ENCODE measurements around the gene CSGALNACT2. TPM values are rescaled to one million over a fixed set of nuclear protein-coding genes. Genes with fewer than 3 reads are reported as not detected.

Gene CSGALNACT2
- total RNA-seq, 2 experiments from 2014 or later, result 17.0 to 17.4 TPM

GRCh38 chr10:43205681-43206390 lies 67.6 kb downstream of the CSGALNACT2 start:
- ChIA-PET CTCF (interaction anchor here (0.8 to 3.3 kb wide), 11 partner anchors 10 to 149 kb away, joined by 3 to 21 read pairs (median 4); no protein-coding TSS in a partner anchor), POLR2A (no interaction called here)

DNA sequence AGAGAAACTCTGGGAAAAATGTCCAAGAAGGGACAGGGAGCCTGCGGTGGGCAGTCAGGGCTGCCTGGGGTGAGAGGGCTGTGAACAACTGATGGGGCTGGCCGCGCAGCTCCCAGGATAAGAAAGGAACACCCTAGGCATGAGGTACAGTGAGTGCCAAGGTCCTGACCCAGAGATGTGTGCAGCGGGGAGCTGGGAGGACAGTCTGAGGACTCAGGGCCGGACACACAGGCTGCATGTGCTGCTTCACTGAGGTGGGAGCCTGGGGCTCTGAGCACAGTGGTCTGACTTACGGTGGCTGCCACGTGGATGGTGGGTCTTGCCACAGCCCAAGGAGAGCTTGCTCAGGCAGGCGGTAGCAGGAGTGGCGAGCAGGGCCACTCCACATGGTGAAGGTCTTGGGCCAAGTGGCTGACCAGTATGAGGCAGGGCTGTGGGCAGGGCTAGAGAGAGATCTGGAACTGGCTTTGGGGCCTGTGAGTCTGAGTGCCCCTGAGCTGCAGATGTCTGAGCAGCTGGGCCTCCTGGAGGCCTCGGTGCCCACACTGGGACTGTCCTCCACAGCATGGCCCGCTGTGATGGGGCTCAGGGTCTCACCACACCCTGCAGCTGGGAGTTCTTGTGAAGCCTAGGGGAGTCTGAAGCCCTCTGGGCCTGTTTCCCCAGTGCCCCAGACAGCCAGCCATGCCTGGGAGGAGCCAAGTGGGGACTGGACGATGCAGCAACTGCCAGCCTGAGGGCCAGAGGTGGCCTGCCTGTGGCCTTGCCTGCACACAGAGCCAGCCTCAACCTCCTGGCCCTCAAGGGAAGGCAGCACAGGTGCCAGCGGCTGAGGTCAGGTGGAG lies 68.4 kb downstream of the CSGALNACT2 start:
- POLR2A ChIA-PET, result no interaction called here
- CTCF ChIA-PET, result interaction anchor here (1.4 to 3.3 kb wide), 3 partner anchors 17 to 49 kb away, joined by 3 to 21 read pairs (median 8); no protein-coding TSS in a partner anchor

DNA sequence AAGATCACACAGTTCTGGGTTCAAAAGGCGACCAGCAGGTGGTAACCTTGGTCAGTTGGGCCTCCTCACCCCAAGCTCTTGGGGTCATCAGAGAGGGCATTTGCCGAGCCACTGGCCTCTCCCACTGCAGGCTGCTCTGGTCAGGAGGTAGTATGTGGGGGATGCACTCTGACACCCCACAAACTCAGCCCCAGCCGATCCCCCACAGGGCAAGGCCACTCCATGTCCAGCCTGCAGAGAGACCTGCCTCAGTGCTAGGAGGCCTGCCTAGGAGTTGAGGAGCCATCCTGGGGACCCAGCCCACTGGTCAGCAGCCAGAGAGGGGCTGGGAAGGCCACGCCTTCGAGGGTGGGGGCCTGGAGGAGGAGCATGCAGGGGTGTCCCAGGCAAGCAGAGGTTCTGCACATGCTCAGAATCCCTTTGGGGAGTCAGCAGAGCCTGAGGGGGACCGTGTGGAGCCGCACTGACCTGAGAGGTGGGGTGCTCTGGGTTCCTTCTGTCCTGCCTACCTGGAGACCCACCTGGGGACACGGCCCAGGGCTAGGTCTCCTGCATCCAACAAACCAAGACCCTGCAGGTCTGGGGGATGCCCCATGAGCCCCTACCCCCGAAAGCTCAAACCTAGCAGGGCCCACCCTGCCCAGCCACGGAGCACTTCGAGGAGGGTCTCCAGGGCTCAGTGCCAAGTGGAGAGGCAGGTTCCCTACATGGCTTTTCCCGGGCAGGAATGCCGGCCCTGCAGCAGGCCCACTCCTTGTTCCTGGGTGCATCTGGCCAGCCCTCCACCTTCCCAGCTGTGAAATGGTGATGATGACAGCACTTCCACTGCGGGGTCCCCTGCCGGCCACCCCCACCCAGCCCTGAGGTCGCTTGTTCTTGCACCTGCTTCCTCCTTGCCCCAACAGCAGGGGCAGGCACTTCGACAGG lies 70.2 kb downstream of the CSGALNACT2 start:
- POLR2A ChIA-PET, result no interaction called here
- CTCF ChIA-PET, result interaction anchor here (0.8 kb wide), 1 partner anchor 19 kb away, joined by 3 read pairs; no protein-coding TSS in a partner anchor

GRCh38 chr10:43209074-43209455 lies 70.8 kb downstream of the CSGALNACT2 start:
- POLR2A ChIA-PET, result no interaction called here
- CTCF ChIA-PET, result no interaction called here

GRCh38 chr10:43209651-43210141 lies 71.5 kb downstream of the CSGALNACT2 start:
- ChIA-PET CTCF (no interaction called here), POLR2A (no interaction called here)

DNA sequence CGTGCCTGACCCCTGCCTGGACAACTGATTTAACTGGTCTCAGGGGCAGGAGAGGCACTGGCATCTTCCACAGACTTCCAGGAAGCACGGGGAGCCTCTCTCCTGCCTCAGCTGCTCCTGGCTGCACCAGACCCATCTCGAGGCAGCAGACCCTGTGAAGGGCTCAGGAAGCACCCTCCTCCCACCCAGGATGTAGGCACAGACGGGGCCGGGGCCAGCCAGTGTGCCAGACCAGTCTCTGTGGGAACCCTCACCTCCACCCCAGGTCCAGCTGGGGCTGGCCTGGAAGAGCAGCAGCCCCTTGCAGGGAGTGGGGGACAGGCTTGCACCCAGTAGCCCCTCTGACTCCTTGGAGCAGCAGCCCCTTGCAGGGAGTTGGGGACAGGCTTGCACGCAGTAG lies 72.3 kb downstream of the CSGALNACT2 start:
- ChIA-PET CTCF (interaction anchor here (1.0 to 1.3 kb wide), 2 partner anchors 9 to 10 kb away, joined by 3 read pairs; no protein-coding TSS in a partner anchor), POLR2A (no interaction called here)

DNA sequence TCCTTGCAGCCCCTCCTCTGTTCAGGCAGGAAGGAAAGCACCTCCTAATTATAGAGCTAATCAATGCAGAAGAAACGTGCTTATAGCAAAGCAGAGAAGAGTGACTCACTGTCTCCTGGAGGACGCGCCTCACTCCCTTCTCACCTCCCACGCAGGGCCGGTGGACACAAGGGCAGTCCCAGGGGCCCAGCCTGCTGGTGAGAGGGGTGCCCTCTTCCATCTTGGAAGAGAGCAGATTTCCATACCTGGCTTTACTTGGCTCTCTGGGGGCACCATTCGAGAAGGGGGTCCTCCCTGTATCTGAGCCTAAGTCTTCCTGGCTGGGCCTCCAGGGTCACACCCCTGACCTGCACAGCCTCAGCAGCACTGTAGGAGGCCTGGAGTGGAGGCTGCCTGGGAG lies 72.8 kb downstream of the CSGALNACT2 start:
- CTCF ChIA-PET, result interaction anchor here (1.0 to 1.3 kb wide), 2 partner anchors 9 to 10 kb away, joined by 3 read pairs; no protein-coding TSS in a partner anchor

GRCh38 chr10:43211431-43212042 lies 73.3 kb downstream of the CSGALNACT2 start:
- CTCF ChIA-PET, result interaction anchor here (1.0 to 1.3 kb wide), 2 partner anchors 9 to 10 kb away, joined by 3 read pairs; no protein-coding TSS in a partner anchor

More for the DNA sequence above, 72.8 kb downstream of the CSGALNACT2 start:
- POLR2A ChIA-PET, result no interaction called here

DNA sequence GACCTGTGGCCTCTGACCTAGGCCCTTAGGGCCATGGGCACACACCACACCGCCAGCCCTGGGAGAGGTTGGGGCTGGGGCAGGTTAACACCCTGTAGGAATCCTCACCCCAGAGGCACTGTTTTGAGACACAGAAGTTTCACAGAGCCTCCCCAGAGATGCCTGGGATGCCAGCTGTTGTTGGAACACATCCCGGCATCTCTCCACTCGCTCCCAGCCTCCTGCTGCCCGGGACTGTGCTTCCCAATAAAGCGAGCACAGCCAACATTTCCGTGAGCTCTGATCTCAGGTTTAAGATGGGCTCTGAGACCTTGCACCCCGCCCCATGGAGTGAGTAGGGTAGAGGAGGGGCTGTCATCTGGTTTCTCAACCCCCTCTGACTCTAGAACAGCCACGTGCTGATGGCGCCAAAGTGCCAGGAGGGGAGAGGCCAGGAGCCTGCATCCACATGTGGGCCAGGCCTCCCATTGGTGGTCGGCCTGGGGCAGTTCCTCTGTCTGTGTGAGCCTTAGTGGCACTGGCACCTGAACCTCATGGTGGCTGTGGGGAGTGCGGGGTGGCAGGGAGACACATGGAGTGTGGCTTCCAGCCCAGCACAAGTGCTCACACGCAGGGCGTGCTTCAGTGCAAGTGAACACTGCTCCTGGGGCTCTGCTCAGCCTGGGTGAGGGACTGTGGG lies 73.9 kb downstream of the CSGALNACT2 start:
- POLR2A ChIA-PET, result no interaction called here
- CTCF ChIA-PET, result interaction anchor here (0.9 to 1.3 kb wide), 2 partner anchors 8 to 10 kb away, joined by 3 read pairs; no protein-coding TSS in a partner anchor

More at GRCh38 chr10:43211431-43212042, 73.3 kb downstream of the CSGALNACT2 start:
- POLR2A ChIA-PET, result no interaction called here

DNA sequence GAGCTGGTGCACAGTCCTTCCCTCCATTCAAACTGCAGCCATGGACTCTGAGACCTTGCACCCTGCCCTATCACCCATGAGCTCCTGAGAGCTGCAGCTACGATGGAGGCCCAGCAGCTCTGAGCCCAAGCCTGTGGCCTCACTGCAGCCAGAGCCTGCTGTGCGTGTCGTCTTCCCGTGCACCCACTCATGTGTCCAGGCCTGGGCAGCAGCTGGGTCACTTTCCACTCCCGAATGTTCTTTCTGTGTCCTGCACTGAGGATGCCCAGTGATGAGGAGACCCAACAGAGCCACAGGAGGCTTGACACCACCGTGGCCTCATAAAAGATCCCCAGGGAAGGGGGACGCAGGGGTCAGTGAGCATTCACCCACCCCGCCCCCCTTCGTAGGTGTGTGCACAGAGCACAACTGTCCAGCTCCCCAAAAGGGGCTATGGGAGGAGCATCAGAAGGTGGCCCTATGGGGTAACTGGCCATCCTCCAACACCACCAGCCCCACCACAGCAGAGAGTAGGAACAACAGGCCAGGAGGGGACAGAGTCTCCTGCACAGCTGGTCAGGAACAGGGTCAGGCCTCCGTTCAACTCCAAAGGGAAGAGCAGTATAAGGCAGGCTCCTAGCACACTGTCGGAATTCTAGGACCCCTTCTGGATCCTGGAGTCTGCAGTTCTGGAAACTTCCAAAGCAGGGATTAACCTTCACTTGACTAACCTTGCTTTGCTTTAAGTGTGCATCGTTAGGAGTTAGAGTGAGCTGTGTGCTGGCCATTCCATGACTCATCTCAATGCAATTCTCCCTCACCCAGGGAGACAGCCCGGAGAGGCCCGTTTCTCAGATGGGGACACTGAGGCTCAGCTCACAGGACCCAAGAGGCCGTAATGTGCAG lies 76.1 kb downstream of the CSGALNACT2 start:
- POLR2A ChIA-PET, result no interaction called here
- CTCF ChIA-PET, result no interaction called here

GRCh38 chr10:43214956-43215561 lies 76.8 kb downstream of the CSGALNACT2 start:
- ChIA-PET POLR2A (no interaction called here), CTCF (interaction anchor here (1.4 kb wide), 1 partner anchor 10 kb away, joined by 5 read pairs; no protein-coding TSS in a partner anchor)

GRCh38 chr10:43215758-43216455 lies 77.7 kb downstream of the CSGALNACT2 start:
- POLR2A ChIA-PET, result no interaction called here

GRCh38 chr10:43216931-43217562 lies 78.8 kb downstream of the CSGALNACT2 start:
- POLR2A ChIA-PET, result no interaction called here
- CTCF ChIA-PET, result interaction anchor here (1.8 kb wide), 1 partner anchor 12 kb away, joined by 6 read pairs; no protein-coding TSS in a partner anchor

More at GRCh38 chr10:43215758-43216455, 77.7 kb downstream of the CSGALNACT2 start:
- CTCF ChIA-PET, result interaction anchor here (1.4 kb wide), 1 partner anchor 11 kb away, joined by 5 read pairs; no protein-coding TSS in a partner anchor

DNA sequence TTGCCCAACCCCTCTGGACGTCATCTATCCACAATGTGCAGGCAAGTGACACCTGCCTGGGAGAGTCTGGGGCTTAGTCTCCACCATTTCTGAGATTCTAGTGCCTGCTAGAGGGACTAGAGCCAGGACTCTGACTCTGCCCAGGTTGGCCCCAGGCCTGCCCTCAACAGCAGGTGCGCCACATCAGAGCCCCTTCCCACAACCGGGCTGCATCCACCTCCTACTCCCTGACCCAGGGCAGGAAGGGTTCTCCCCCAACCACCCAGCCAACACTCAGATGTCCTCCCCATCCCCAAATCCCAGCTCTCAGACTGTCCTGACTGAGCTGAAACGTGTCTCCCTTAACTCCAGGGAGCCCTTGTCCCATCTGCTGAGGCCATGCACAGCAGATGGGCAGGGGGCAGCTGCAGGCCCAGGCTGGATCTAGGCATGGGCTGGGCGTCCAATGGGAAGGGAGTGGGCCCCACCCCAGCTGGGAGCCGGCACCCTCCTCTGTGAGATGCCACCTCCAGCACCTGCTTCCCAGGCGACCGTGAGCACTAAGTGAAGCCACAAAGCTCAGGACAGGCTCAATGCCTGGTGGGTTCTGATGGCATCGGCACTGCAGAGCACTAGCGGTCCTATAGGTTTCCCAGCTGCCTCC lies 79.4 kb downstream of the CSGALNACT2 start:
- POLR2A ChIA-PET, result no interaction called here
- CTCF ChIA-PET, result interaction anchor here (1.8 kb wide), 1 partner anchor 13 kb away, joined by 6 read pairs; no protein-coding TSS in a partner anchor
